ENCODE data around the gene LIPC. TPM values are rescaled to one million over a fixed set of nuclear protein-coding genes. Genes with fewer than 3 reads are reported as not detected.

Gene LIPC
- total RNA-seq, 4 donors from 2014 or later = 0.48 to 8.2 (median 2.6) TPM; not detected in 1

- no peak for DNase-seq
- Histone ChIP-seq H3K9me3 (no peaks in the 10 kb centered on the region), H3K36me3 (no peaks in the 10 kb centered on the region), H3K27me3 (no peaks in the 10 kb centered on the region), H3K4me3 (no peak overlapping the region), H3K27ac (no peak overlapping the region), H3K4me1 (peaks cover 3 to 18% (median 9%) of the 10 kb centered on the region in 4 donors)
- in situ Hi-C loops (cut with MboI; ENCODE audit: low pct_ligation_motif_present in 1 of 4, low pct_unique_long_range_greater_than_20kb in 1 of 4, low sequenced_read_pairs in 3 of 4) (no loop called here), intact Hi-C loops (cut with DNase I; ENCODE audit: low total_unique reads) (no loop called here)
- 70 to 79% methylated on average over 5 of the region's 5 CpGs for WGBS, 2 donors (ENCODE audit: low coverage in 1 of 2)
- TF ChIP-seq POLR2A (IDR thresholded peaks at IDR 0.05) (no peak), POLR2AphosphoS5 (IDR thresholded peaks at IDR 0.05) (no peak), EP300 (IDR thresholded peaks at IDR 0.05; ENCODE audit: low read depth) (no peak), CTCF (IDR thresholded peaks at IDR 0.05) (no peak)
Measured at GRCh38 chr15:58390655-58391054, 41.1 kb upstream of the LIPC start.

DNA sequence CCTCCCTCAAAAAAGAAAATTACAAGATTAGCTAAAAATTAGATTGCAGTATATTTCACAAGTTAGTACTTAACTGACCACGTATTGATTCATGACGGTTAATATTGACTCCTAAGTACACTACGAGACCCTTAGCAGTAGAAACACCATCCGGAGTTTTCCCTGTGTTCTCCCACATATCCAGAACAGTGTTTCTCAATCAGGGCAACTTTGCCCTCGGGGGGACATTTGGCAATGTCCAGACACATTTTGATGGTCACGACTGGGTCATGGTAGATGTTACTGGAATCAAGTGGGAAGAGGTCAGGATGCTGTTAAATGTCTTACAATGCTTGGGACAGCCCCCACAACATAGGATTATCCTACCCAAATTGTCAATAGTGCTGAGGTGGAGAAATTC, 40.7 kb upstream of the LIPC start:
- peaks cover 3 to 18% (median 9%) of the 10 kb centered on the region in 4 donors for H3K4me1 ChIP-seq
- H3K9me3 ChIP-seq = no peaks in the 10 kb centered on the region
- no peak overlapping the region for H3K4me3 ChIP-seq
- 81 to 91% methylated on average over 4 to 6 of the region's 6 CpGs for WGBS, 2 donors (ENCODE audit: low coverage in 1 of 2)
- TF ChIP-seq POLR2A (IDR thresholded peaks at IDR 0.05) = no peak
- no peak for TF ChIP-seq POLR2AphosphoS5 (IDR thresholded peaks at IDR 0.05)
- no peak for TF ChIP-seq CTCF (IDR thresholded peaks at IDR 0.05)
- TF ChIP-seq EP300 (IDR thresholded peaks at IDR 0.05; ENCODE audit: low read depth) = no peak
- no peak overlapping the region for H3K27ac ChIP-seq
- H3K27me3 ChIP-seq = no peaks in the 10 kb centered on the region
- intact Hi-C loops (cut with DNase I; ENCODE audit: low total_unique reads) = no loop called here
- H3K36me3 ChIP-seq = no peaks in the 10 kb centered on the region
- in situ Hi-C loops (cut with MboI; ENCODE audit: low pct_ligation_motif_present in 1 of 4, low pct_unique_long_range_greater_than_20kb in 1 of 4, low sequenced_read_pairs in 3 of 4) = no loop called here
- no peak for DNase-seq

GRCh38 chr15:58392141-58392540, 39.6 kb upstream of the LIPC start:
- Histone ChIP-seq H3K4me3 (no peak overlapping the region), H3K36me3 (no peaks in the 10 kb centered on the region), H3K27ac (peak overlapping the region; percentile 48 to 73 (median 59)), H3K4me1 (peaks cover 3 to 18% (median 9%) of the 10 kb centered on the region in 4 donors), H3K27me3 (no peaks in the 10 kb centered on the region), H3K9me3 (no peaks in the 10 kb centered on the region)
- in situ Hi-C loops (cut with MboI; ENCODE audit: low pct_ligation_motif_present in 1 of 4, low pct_unique_long_range_greater_than_20kb in 1 of 4, low sequenced_read_pairs in 3 of 4) (no loop called here), intact Hi-C loops (cut with DNase I; ENCODE audit: low total_unique reads) (no loop called here)
- no peak for TF ChIP-seq POLR2A (IDR thresholded peaks at IDR 0.05)
- TF ChIP-seq EP300 (IDR thresholded peaks at IDR 0.05; ENCODE audit: low read depth) = no peak
- TF ChIP-seq POLR2AphosphoS5 (IDR thresholded peaks at IDR 0.05) = no peak
- TF ChIP-seq CTCF (IDR thresholded peaks at IDR 0.05) = no peak
- 64 to 68% methylated on average over 3 of the region's 3 CpGs for WGBS, 2 donors (ENCODE audit: low coverage in 1 of 2)
- no peak for DNase-seq

DNA sequence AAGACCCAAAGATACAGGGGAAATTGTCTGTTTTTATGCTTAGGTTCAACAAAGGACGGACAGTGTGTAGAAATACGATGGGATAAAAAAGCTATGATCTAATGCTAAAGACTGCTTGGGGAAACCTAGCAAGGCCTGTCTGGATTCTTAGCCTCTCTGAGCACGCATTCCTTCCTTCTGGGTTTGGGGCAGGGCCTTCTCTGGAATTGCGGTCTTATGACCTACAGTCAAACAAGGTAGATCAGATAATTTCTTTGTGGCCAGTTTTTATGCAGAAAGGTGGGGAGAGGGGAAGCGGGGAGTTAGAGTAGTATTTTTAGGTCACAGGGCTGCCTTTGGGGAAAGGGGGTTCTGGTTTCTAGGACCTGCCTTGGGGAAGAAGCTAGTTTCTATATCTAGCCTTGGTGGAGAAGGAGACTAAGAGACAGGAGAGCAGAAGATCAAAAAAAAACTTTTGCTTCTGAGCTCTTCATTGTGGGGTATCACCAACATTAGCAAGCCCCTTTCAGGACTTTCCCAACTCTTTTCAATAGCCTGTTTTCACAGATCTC, 39.1 kb upstream of the LIPC start:
- no peak for DNase-seq
- no peak for TF ChIP-seq EP300 (IDR thresholded peaks at IDR 0.05; ENCODE audit: low read depth)
- no peak for TF ChIP-seq POLR2AphosphoS5 (IDR thresholded peaks at IDR 0.05)
- no peak for TF ChIP-seq CTCF (IDR thresholded peaks at IDR 0.05)
- no peak for TF ChIP-seq POLR2A (IDR thresholded peaks at IDR 0.05)
- 50 to 68% methylated on average over 2 to 5 of the region's 5 CpGs for WGBS, 2 donors (ENCODE audit: low coverage in 1 of 2)
- Histone ChIP-seq H3K36me3 (no peaks in the 10 kb centered on the region), H3K4me1 (peaks cover 3 to 18% (median 9%) of the 10 kb centered on the region in 4 donors), H3K27me3 (no peaks in the 10 kb centered on the region), H3K27ac (peak overlapping the region; percentile 48 to 73 (median 59)), H3K4me3 (no peak overlapping the region), H3K9me3 (no peaks in the 10 kb centered on the region)
- in situ Hi-C loops (cut with MboI; ENCODE audit: low pct_ligation_motif_present in 1 of 4, low pct_unique_long_range_greater_than_20kb in 1 of 4, low sequenced_read_pairs in 3 of 4) (no loop called here), intact Hi-C loops (cut with DNase I; ENCODE audit: low total_unique reads) (no loop called here)
